Left ventricle myocardium inferior (tissue), 1 donor: ENCODE measurements around the gene TSPAN18. TPM values are rescaled to one million over a fixed set of nuclear protein-coding genes. Genes with fewer than 3 reads are reported as not detected.

Experiments
- DNase-seq: peaks from one replicate; pipeline ENCODE4 v3.0.0-alpha.2; 2020
- H3K27ac ChIP-seq: fragments of 200-600 bp; replicated peaks from 2 replicates; pipeline ENCODE4 v1.8.0; 2021
- H3K27me3 ChIP-seq: fragments of 200-600 bp; 2 replicates; pipeline ENCODE4 v1.8.0; 2021; ENCODE audit warnings: low read depth
- H3K36me3 ChIP-seq: fragments of 200-600 bp; 2 replicates; pipeline ENCODE4 v1.8.0; 2021
- H3K4me1 ChIP-seq: fragments of 200-600 bp; 2 replicates; pipeline ENCODE4 v1.8.0; 2021
- H3K4me3 ChIP-seq: fragments of 200-600 bp; 2 replicates; pipeline ENCODE4 v1.8.0; 2021; ENCODE audit warnings: mild to moderate bottlenecking, moderate library complexity
- H3K9me3 ChIP-seq: fragments of 200-600 bp; replicated peaks from 2 replicates; pipeline ENCODE4 v1.8.0; 2021
- intact Hi-C: fragments of 100-400 bp; cut with micrococcal nuclease; formaldehyde crosslinking; loops from one replicate; pipeline ENCODE4 v1.11.0; 2022
- total RNA-seq: library from RNA; stranded (reverse); fragmentation: NEBNext Ultra II Directional; extraction: Animal tissue kit (Norgen Biotek cat#: 25700); gene quantifications from one replicate; pipeline ENCODE4 v1.2.1, GENCODE V29; 2021
- TF ChIP-seq, protein P1 (sequence below): fragments of 200-600 bp; IDR thresholded peaks from 2 replicates; pipeline ENCODE4 v1.8.0; 2021; ENCODE audit warnings: antibody characterized with exemption, mild to moderate bottlenecking, borderline replicate concordance
- donor health status: DM: no; HTN: yes; CAD: no; lungs with severe emphysema.

The TSPAN18 gene
- total RNA-seq, 1 donor from 2014 or later: 129 TPM

DNA sequence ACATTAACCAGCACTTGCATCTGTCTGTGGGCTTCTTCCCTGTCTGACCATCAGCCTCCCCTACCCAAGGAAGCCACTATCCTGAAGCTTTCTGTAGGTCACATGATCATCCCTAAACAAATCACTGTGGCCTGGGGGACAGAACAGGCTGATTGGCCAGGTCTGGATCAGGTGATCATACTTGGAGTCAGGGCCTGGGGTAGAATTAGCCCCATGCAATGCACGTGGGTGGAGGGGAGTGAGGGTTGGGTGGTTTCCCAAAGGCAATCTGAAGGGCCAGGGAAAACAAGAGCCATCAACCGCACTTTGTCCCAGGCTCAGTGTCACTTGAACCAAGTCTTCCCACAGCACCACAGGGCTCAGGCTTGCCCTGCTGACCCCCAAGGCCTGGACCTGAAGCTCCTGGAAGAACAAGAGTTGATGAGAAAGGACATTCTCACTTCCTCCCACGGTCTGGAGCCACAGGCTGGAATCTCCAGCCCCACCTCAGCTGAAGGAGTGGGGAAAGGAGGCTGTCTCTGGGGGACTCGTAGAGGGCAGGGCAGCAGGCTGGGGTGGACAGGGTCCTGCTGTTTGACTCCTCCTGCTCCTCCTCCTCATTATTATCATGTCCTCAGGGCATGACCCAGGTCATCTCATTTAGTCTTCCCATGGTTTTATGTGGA lies 31.5 kb upstream of the TSPAN18 start:
- intact Hi-C loops: no loop called here

DNA sequence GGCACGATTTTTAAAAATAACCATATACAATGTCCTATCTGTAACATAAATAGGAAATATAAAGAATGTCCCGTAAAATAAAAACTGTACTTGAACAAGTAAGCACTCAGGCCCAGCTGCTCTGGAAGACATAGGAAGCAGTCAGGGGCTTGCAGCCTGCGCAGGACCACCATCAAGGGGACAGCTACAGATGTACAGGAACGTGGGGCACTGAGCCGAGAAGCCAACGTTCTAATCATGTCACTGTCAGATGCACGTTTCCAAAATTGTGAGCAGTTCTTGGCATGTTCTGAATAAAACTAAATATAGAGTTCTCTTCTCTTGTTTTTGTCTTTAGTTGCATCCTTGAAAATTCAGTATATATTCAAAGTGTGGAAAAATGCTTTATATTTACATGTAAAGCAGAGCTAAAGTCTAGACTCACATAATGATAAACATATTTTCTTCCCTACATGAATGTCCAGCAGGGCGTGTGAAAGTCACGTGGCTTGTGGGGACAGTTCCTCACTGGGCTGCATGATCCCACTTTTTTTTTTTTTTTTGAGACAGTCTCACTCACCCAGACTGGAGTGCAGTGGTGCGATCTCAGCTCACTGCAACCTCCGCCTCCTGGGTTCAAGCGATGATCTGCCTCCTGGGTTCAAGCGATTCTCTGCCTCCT lies 28.4 kb upstream of the TSPAN18 start:
- Histone ChIP-seq H3K27ac (no peak overlapping the region), H3K27me3 (no peaks in the 10 kb centered on the region), H3K36me3 (no peaks in the 10 kb centered on the region), H3K4me3 (no peak overlapping the region), H3K9me3 (peaks cover 3% of the 10 kb centered on the region), H3K4me1 (peaks cover 44% of the 10 kb centered on the region)
- intact Hi-C loops: no loop called here
- TF ChIP-seq, protein P1, sequence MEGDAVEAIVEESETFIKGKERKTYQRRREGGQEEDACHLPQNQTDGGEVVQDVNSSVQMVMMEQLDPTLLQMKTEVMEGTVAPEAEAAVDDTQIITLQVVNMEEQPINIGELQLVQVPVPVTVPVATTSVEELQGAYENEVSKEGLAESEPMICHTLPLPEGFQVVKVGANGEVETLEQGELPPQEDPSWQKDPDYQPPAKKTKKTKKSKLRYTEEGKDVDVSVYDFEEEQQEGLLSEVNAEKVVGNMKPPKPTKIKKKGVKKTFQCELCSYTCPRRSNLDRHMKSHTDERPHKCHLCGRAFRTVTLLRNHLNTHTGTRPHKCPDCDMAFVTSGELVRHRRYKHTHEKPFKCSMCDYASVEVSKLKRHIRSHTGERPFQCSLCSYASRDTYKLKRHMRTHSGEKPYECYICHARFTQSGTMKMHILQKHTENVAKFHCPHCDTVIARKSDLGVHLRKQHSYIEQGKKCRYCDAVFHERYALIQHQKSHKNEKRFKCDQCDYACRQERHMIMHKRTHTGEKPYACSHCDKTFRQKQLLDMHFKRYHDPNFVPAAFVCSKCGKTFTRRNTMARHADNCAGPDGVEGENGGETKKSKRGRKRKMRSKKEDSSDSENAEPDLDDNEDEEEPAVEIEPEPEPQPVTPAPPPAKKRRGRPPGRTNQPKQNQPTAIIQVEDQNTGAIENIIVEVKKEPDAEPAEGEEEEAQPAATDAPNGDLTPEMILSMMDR: no peak
- DNase-seq: no peak

More for the DNA sequence above, 31.5 kb upstream of the TSPAN18 start:
- H3K36me3 ChIP-seq: no peaks in the 10 kb centered on the region
- H3K9me3 ChIP-seq: no peaks in the 10 kb centered on the region
- DNase-seq: no peak
- H3K4me3 ChIP-seq: no peak overlapping the region
- TF ChIP-seq, protein P1: no peak
- peaks cover 23% of the 10 kb centered on the region for H3K4me1 ChIP-seq
- no peaks in the 10 kb centered on the region for H3K27me3 ChIP-seq
- H3K27ac ChIP-seq: no peak overlapping the region

DNA sequence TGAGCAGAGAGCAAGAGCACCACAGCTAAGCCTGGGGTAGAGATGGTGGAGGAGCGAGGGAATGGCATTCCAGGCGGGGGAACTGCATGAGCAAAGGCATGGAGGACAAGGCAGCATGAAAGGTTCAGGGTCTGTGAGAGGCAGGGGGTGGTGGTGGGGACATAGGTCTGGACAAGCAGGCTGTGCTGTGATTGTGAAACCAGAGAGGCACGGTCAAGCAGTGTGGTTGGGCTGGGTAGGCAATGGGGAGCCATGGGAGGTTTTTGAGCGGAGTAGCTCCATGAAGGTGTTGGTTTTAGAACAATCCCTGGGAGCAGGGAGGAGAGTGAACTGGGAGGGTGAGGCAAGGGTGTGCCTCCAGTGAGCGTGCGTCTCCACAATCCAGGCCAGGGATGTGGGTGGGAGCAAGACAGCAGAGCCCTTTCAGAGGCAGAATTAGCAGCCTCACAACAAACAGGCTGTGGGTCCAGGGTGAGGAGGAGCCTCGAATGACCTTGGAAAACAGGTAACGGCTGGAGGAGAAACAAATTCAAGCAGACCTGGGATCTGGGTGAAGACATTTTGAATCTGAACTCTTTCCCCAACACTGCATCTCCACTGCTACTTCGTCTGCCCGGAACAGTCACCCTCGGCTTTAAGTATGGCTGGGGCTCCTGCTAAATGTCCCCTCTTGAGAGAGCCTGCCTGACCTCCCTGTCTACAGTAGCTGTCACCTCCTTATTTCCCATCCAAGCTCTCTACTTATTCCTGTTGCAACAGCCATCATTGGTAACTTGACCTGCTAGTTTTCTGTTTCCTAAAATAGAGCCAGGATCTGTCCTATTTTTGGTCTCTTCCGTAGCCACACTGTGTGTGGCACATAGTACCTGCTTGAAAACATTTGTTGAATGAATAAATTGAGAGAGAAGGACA lies 27.0 kb upstream of the TSPAN18 start:
- intact Hi-C loops: no loop called here
- H3K4me3 ChIP-seq: no peak overlapping the region
- H3K27ac ChIP-seq: peak overlapping the region; percentile 71
- H3K27me3 ChIP-seq: no peaks in the 10 kb centered on the region
- TF ChIP-seq, protein P1: no peak
- peaks cover 12% of the 10 kb centered on the region for H3K9me3 ChIP-seq
- no peaks in the 10 kb centered on the region for H3K36me3 ChIP-seq
- peaks cover 44% of the 10 kb centered on the region for H3K4me1 ChIP-seq
- no peak for DNase-seq

DNA sequence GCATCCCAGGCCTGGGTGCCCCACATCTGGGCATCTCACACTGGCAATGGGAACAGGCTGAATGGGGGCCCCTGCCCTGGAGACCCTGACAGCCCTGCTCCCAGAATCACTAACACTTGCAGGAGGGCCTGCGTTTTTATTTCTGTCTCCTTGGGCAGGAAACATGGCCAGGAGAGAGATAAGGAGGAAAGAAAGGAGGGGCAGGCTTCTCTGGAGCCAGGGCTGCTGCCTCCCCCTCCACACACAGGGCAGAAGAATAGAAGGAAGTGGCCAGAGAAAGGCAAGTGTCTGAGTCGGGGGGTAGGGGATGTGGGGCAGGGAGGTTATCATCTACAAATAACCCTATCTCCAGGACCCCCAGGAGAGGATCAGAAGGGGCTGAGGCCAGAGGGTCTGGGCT lies 25.5 kb upstream of the TSPAN18 start:
- no peak overlapping the region for H3K4me3 ChIP-seq
- intact Hi-C loops: no loop called here
- H3K9me3 ChIP-seq: peaks cover 12% of the 10 kb centered on the region
- no peaks in the 10 kb centered on the region for H3K27me3 ChIP-seq
- peaks cover 44% of the 10 kb centered on the region for H3K4me1 ChIP-seq
- TF ChIP-seq, protein P1: no peak
- DNase-seq: no peak
- H3K36me3 ChIP-seq: no peaks in the 10 kb centered on the region
- H3K27ac ChIP-seq: peak overlapping the region; percentile 59

DNA sequence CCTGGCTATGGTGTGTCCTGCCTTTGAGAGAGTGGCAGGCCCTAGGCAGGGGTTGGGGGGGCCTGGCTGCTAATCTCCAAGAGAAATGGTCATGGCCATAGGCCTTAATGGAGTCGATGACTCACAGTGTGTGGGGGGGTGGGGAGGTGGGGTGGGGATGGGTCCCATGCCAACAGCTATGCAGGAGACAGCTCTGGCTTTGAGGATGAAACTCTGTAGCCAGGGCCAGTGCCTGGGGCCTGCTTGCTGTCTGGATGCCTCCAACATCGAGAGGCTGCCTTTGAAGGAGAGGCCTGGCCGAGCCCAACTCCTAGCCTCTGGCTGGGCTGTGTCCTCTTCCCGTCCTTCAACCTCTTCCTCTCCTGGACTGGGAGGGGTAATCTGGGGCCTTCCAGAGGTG lies 23.9 kb upstream of the TSPAN18 start:
- H3K27me3 ChIP-seq: no peaks in the 10 kb centered on the region
- DNase-seq: no peak
- TF ChIP-seq, protein P1: no peak
- no peak overlapping the region for H3K4me3 ChIP-seq
- H3K36me3 ChIP-seq: no peaks in the 10 kb centered on the region
- H3K9me3 ChIP-seq: peaks cover 17% of the 10 kb centered on the region
- intact Hi-C loops: no loop called here
- no peak overlapping the region for H3K27ac ChIP-seq
- peaks cover 44% of the 10 kb centered on the region for H3K4me1 ChIP-seq
